Fibroblast of mammary gland (primary cell): ENCODE measurements around the gene IGSF22.
"Not testable (repeated sequence)": the region's sequence is repeated elsewhere in the genome, so short reads cannot be mapped to it uniquely, and the experiment has no call there.

Experiments
- DNase-seq: peaks from one replicate; pipeline ENCODE4 v3.0.0-alpha.2; 2010; ENCODE audit warnings: low read depth
- H3K4me3 ChIP-seq: 2 replicates; pipeline ENCODE4 v1.5.1; 2011; ENCODE audit warnings: low read depth, mild to moderate bottlenecking, low read length, moderate library complexity; ENCODE audit not compliant: control insufficient read depth
- TF ChIP-seq, protein P1 (sequence below): conservative IDR thresholded peaks from 2 replicates; pipeline ENCODE4 v1.5.1; 2011; ENCODE audit warnings: low read depth, low read length, inconsistent platforms; ENCODE audit not compliant: control insufficient read depth, insufficient read depth

Gene IGSF22

DNA sequence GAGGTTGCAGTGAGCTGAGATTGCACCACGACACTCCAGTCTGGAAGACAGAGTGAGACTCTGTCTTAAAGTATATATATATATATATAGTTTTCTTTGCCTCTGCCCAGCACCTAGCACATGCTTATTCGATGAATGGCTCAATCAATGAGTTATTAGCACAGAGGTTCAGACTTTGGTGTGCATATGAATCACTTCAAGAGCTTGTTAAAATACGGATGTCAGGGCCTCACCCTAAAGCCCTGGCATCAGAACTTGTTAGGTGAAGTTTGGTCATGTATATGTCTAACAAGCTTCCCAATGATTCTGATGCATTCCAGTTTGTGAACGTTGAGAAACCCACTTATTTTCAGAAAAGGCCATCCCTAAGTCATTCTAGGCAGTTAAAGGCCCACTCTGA is 49.2 kb downstream of the IGSF22 start:
- TF ChIP-seq, protein P1, sequence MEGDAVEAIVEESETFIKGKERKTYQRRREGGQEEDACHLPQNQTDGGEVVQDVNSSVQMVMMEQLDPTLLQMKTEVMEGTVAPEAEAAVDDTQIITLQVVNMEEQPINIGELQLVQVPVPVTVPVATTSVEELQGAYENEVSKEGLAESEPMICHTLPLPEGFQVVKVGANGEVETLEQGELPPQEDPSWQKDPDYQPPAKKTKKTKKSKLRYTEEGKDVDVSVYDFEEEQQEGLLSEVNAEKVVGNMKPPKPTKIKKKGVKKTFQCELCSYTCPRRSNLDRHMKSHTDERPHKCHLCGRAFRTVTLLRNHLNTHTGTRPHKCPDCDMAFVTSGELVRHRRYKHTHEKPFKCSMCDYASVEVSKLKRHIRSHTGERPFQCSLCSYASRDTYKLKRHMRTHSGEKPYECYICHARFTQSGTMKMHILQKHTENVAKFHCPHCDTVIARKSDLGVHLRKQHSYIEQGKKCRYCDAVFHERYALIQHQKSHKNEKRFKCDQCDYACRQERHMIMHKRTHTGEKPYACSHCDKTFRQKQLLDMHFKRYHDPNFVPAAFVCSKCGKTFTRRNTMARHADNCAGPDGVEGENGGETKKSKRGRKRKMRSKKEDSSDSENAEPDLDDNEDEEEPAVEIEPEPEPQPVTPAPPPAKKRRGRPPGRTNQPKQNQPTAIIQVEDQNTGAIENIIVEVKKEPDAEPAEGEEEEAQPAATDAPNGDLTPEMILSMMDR, result no peak
- DNase-seq, result no peak
- no peak overlapping the region for H3K4me3 ChIP-seq

DNA sequence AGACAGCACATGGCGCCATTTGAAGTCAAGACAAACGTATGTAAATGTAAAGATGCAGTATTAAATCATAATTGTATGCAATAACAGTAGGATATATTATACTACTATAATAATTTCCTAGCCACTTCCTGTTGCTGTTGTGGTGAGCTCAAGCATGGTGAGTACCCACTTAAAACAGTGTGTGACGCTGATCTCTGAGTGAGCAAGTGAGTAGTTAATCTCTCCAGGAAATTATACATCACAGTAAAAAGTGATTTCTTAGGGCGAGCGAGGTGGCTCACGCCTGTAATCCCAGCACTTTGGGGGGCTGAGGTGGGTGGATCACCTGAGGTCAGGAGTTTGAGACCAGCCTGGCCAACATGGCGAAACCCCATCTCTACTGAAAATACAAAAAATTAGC is 53.8 kb downstream of the IGSF22 start:
- DNase-seq, H3K4me3 ChIP-seq: not testable (repeated sequence)

DNA sequence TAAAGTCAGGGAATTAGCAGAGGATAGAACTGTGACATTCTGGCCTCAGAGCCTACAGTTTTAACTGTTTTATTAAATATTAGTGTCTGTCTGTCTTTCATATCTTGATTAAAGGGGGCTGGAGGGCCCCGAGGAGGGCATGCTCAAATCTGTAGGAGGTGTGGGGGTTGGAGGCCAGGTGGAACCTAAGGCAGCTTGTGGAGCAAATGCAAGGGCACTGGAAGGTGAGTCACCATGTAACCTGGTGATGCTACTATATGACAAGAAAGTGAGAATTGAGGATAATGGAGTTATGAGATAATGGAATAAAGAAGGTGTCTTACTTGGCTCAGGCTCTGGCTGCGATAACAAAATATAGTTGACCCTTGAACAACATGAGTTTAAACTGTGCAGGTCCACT is 54.7 kb downstream of the IGSF22 start:
- TF ChIP-seq, protein P1, result no peak
- no peak overlapping the region for H3K4me3 ChIP-seq
- no peak for DNase-seq

DNA sequence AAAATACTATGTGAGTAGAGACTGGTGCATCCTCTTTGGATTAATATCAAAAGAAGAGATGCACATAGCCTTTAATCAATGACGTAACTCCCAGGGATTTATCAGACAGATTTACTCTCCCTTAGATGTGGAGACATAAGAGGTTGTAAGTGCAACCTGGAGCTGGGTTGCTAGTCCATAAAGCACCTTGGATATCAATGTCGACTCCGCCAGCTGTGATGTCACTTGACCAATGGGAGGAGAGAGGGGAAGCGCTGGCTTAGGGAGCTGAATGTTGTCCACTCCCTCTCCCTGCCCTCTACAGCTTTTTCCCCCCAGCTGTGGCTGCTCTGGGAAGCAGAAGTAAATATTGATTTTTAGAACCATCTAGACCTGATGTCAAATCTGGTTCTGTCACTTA is 56.3 kb downstream of the IGSF22 start:
- DNase-seq, result no peak
- H3K4me3 ChIP-seq, result no peak overlapping the region
- TF ChIP-seq, protein P1, result no peak

DNA sequence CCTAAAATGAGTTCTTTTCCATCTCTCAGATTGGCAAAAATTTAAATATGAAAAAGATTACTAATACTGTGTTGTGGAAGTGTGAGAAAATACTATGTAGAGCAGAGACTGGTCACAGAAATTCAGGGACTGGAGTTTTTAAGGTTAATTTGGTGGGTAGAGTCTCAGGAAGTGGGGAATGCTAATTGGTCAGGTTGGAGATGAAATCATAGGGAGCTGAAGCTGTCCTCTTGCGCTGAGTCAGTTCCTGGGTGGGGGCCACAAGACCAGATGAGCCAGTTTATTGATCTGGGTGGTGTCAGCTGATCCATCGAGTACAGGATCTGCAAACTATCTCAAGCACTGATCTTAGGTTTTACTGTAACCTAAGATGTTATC is 56.8 kb downstream of the IGSF22 start:
- TF ChIP-seq, protein P1, result no peak
- no peak overlapping the region for H3K4me3 ChIP-seq
- DNase-seq, result peak; percentile 40

DNA sequence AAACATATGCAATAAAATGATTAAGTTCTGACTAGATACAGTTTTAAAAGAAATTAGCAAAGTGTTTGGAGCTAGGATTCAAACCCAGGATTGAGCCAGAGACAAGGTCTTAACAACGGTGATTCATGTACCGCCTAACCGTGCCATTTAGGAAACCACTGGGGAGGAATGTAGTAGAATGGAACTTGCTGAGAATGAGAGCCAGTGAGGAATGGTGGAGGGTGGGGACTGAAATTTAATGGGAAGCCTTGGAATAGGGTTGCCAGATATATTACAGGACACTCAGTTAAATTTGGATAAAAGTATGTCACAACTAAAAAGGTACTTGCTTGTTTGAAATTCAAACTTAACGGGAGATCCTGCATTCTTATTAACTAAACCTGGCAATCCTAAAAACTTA is 57.9 kb downstream of the IGSF22 start:
- no peak overlapping the region for H3K4me3 ChIP-seq
- TF ChIP-seq, protein P1, result no peak
- no peak for DNase-seq

DNA sequence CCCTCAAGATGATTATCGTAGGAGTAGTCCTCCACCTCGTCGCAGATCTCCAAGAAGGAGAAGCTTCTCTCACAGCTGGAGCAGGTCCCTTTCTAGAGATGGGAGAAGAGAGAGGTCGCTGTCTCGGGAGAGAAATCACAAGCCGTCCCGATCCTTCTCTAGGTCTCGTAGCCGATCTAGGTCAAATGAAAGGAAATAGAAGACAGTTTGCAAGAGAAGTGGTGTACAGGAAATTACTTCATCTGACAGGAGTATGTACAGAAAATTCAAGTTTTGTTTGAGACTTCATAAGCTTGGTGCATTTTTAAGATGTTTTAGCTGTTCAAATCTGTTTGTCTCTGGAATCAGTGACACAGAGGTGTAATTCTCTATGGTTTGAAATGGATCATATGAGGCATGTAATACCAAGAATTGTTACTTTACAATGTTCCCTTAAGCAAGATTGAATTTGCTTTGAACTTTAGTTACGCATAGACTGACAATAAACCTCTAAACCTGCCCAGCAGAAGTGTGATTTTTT is 60.6 kb downstream of the IGSF22 start:
- H3K4me3 ChIP-seq, DNase-seq: not testable (repeated sequence)

DNA sequence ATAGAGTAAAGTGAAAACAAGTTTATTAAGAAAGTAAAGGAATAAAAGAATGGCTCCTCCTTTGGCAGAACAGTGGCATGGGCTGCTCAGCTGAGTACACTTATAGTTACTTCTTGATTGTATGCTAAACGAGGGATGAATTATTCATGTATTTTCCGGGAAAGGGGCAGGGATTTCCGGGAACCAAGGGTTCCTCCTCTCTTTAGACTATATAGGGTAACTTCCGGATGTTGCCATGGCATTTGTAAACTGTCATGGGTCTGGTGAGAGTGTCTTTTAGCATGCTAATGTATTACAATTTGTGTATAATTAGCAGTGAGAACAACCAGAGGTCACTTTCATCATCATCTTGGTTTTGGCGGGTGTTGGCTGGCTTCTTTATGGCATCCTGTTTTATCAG is 68.3 kb downstream of the IGSF22 start:
- TF ChIP-seq, protein P1, result no peak
- DNase-seq, result no peak
- no peak overlapping the region for H3K4me3 ChIP-seq
